Stomach (tissue), 4 donors: Measurements from ENCODE around the gene ST6GALNAC3.

Experiments
- EP300 ChIP-seq: sonication (generic); formaldehyde crosslinking; IDR thresholded peaks from one replicate; pipeline ENCODE4 v1.6.1; 2017; ENCODE audit warnings: antibody characterized with exemption
- POLR2A ChIP-seq, 4 donors: fragments of 450-650 bp; IDR thresholded peaks; one replicate each; pipeline ENCODE4 v1.6.1; 2016; ENCODE audit warnings: antibody characterized with exemption in 4 of 4, control low read depth in 2 of 4, mild to moderate bottlenecking in 1 of 4, moderate library complexity in 1 of 4
- POLR2AphosphoS5 ChIP-seq, 3 donors: sonication (generic); formaldehyde crosslinking; IDR thresholded peaks; one replicate each; pipeline ENCODE4 v1.6.1; 2016; ENCODE audit warnings: antibody characterized with exemption in 3 of 3
- TF ChIP-seq, protein P1 (sequence below), 7 experiments: fragments of 450-650 bp in 4 of 7; fragments of 200-600 bp in 3 of 7; sonication (generic) in 3 of 7; IDR thresholded peaks; one replicate each; pipeline ENCODE4 v1.5.1; 2016 to 2019; ENCODE audit warnings: antibody characterized with exemption in 7 of 7, control low read depth in 2 of 7, mild to moderate bottlenecking in 1 of 7

- no peak for TF ChIP-seq POLR2A (IDR thresholded peaks at IDR 0.05)
- TF ChIP-seq EP300, result no peak
- TF ChIP-seq, protein P1, sequence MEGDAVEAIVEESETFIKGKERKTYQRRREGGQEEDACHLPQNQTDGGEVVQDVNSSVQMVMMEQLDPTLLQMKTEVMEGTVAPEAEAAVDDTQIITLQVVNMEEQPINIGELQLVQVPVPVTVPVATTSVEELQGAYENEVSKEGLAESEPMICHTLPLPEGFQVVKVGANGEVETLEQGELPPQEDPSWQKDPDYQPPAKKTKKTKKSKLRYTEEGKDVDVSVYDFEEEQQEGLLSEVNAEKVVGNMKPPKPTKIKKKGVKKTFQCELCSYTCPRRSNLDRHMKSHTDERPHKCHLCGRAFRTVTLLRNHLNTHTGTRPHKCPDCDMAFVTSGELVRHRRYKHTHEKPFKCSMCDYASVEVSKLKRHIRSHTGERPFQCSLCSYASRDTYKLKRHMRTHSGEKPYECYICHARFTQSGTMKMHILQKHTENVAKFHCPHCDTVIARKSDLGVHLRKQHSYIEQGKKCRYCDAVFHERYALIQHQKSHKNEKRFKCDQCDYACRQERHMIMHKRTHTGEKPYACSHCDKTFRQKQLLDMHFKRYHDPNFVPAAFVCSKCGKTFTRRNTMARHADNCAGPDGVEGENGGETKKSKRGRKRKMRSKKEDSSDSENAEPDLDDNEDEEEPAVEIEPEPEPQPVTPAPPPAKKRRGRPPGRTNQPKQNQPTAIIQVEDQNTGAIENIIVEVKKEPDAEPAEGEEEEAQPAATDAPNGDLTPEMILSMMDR (IDR thresholded peaks at IDR 0.05), result no peak
- TF ChIP-seq POLR2AphosphoS5 (IDR thresholded peaks at IDR 0.05), result no peak
Observed at GRCh38 chr1:76046149-76046548, 28.4 kb upstream of the ST6GALNAC3 start.
